ENCODE results near the gene PTPRN2.

PTPRN2 gene

GRCh38 chr7:158569858-158570323 lies 17.7 kb downstream of the PTPRN2 start:
- Histone ChIP-seq H3K27me3 (ENCODE audit: control insufficient read depth, insufficient read depth, low read length) (no peaks in the 10 kb centered on the region), H3K4me1 (ENCODE audit: control insufficient read depth, insufficient read depth, low read length) (peaks cover 14% of the 10 kb centered on the region), H3K9ac (ENCODE audit: low read length) (no peak overlapping the region)

DNA sequence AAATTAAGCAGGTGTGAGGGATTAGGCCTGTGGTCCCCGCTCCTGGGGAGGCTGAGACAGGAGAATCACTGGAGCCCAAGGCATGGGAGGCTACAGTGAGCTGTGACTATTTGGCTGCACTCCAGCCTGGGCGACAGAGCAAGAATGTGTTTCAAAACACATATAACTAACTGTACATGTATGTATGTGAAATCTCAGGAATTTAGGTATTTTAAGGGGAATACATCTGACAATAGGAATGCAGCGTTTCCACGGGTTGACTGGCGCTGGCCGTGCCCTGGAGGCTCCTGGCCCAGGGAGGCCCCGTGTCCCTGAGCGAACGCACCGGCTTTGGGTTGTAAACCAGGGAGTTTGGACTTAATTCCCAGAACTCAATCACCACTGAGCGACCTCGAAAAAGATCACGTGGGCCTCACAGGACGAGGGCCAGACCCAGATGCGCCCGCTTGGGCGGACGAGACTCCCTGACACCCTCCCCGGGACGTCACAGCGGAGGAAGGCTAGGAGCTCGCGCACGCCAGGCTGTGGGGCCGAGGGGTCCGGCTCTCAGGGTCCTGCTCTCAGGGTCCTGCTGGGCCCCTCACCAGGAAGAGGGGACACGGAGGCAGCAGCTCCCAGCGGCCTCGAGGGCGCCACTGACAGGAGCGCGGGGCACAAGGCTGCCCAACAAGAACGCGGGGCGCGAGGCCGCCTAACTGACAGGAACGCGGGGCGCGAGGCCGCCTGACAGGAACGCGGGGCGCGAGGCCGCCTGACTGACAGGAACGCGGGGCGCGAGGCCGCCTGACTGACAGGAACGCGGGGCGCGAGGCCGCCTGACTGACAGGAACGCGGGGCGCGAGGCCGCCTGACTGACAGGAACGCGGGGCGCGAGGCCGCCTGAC lies 18.4 kb downstream of the PTPRN2 start:
- no peaks in the 10 kb centered on the region for H3K9me3 ChIP-seq (ENCODE audit: control insufficient read depth, low read length)
- no peaks in the 10 kb centered on the region for H3K36me3 ChIP-seq (ENCODE audit: control insufficient read depth, insufficient read depth, low read length)
- H3K4me3 ChIP-seq (ENCODE audit: low read length), result no peak overlapping the region
- H3K9ac ChIP-seq (ENCODE audit: low read length), result no peak overlapping the region
- peaks cover 14% of the 10 kb centered on the region for H3K4me1 ChIP-seq (ENCODE audit: control insufficient read depth, insufficient read depth, low read length)
- H3K27me3 ChIP-seq (ENCODE audit: control insufficient read depth, insufficient read depth, low read length), result no peaks in the 10 kb centered on the region

More at GRCh38 chr7:158569858-158570323, 17.7 kb downstream of the PTPRN2 start:
- no peaks in the 10 kb centered on the region for H3K9me3 ChIP-seq (ENCODE audit: control insufficient read depth, low read length)
- H3K36me3 ChIP-seq (ENCODE audit: control insufficient read depth, insufficient read depth, low read length), result no peaks in the 10 kb centered on the region
- H3K4me3 ChIP-seq (ENCODE audit: low read length), result no peak overlapping the region

DNA sequence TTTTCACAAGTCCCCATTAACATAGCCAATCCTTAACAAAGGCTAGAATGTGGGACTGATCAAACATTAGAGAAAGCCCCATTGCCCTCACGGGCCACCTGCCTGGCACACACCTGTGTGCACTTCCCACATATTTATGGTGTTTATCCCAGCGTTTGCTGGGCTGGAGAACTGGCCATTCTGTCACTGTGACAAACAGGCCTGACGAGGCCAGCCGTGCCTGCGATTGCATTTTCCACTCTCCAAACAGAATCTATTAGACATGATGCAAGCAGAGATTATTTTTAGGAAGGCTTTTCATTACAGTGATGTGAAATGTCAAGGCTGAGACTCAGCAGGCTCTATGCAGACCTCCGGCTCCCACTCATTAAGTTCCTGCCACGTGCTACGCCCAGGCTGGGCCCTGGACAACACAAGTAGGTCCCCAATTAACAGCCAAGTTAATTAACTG lies 20.4 kb downstream of the PTPRN2 start:
- peaks cover 14% of the 10 kb centered on the region for H3K4me1 ChIP-seq (ENCODE audit: control insufficient read depth, insufficient read depth, low read length)
- no peaks in the 10 kb centered on the region for H3K9me3 ChIP-seq (ENCODE audit: control insufficient read depth, low read length)
- H3K36me3 ChIP-seq (ENCODE audit: control insufficient read depth, insufficient read depth, low read length), result no peaks in the 10 kb centered on the region
- H3K9ac ChIP-seq (ENCODE audit: low read length), result no peak overlapping the region
- H3K4me3 ChIP-seq (ENCODE audit: low read length), result no peak overlapping the region
- H3K27me3 ChIP-seq (ENCODE audit: control insufficient read depth, insufficient read depth, low read length), result no peaks in the 10 kb centered on the region

DNA sequence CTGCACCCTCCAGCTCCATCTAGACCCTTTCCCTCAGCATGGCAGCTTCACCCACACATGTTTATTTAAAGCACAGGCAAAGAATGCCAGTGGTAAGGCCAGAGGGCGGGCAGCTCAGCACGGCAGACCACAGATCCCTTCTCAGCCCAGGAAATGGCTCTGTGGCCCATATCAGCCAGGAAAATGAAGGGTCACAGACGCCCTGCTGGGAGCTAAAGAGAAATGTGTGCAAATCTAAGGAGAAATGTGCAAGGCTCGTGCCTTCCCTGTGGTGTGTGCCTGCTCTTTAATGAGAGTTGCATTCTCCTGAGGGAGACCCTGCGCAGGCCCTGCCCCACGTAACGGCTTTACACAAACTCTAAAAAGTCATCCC lies 23.0 kb downstream of the PTPRN2 start:
- Histone ChIP-seq H3K9ac (ENCODE audit: low read length) (no peak overlapping the region), H3K4me1 (ENCODE audit: control insufficient read depth, insufficient read depth, low read length) (peaks cover 14% of the 10 kb centered on the region), H3K36me3 (ENCODE audit: control insufficient read depth, insufficient read depth, low read length) (no peaks in the 10 kb centered on the region), H3K27me3 (ENCODE audit: control insufficient read depth, insufficient read depth, low read length) (no peaks in the 10 kb centered on the region), H3K4me3 (ENCODE audit: low read length) (no peak overlapping the region), H3K9me3 (ENCODE audit: control insufficient read depth, low read length) (no peaks in the 10 kb centered on the region)

GRCh38 chr7:158563911-158564662 lies 23.5 kb downstream of the PTPRN2 start:
- Histone ChIP-seq H3K36me3 (ENCODE audit: control insufficient read depth, insufficient read depth, low read length) (no peaks in the 10 kb centered on the region), H3K9me3 (ENCODE audit: control insufficient read depth, low read length) (no peaks in the 10 kb centered on the region), H3K9ac (ENCODE audit: low read length) (no peak overlapping the region), H3K4me3 (ENCODE audit: low read length) (no peak overlapping the region), H3K4me1 (ENCODE audit: control insufficient read depth, insufficient read depth, low read length) (peaks cover 14% of the 10 kb centered on the region), H3K27me3 (ENCODE audit: control insufficient read depth, insufficient read depth, low read length) (no peaks in the 10 kb centered on the region)

DNA sequence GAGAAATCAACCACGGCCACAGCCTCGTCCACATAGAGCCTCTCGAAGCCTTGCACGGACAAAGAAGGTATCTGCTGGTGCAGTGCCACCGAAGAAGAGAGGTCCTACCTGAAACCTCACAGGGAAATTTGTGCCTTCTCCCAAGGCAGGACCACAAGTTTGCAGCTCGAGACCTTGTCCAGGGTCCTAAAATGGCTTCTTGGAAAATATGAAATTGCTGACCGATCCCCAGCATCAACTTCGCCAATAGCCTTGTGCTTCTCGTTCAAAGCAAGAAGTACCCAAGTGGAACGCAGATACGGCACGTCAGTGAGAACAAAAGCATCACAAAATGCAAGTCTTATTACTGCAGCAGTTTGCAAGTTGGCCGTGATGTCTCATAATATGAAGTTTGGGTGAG lies 24.6 kb downstream of the PTPRN2 start:
- H3K27me3 ChIP-seq (ENCODE audit: control insufficient read depth, insufficient read depth, low read length), result no peaks in the 10 kb centered on the region
- H3K9me3 ChIP-seq (ENCODE audit: control insufficient read depth, low read length), result no peaks in the 10 kb centered on the region
- H3K36me3 ChIP-seq (ENCODE audit: control insufficient read depth, insufficient read depth, low read length), result no peaks in the 10 kb centered on the region
- peaks cover 14% of the 10 kb centered on the region for H3K4me1 ChIP-seq (ENCODE audit: control insufficient read depth, insufficient read depth, low read length)
- H3K4me3 ChIP-seq (ENCODE audit: low read length), result no peak overlapping the region
- H3K9ac ChIP-seq (ENCODE audit: low read length), result no peak overlapping the region

DNA sequence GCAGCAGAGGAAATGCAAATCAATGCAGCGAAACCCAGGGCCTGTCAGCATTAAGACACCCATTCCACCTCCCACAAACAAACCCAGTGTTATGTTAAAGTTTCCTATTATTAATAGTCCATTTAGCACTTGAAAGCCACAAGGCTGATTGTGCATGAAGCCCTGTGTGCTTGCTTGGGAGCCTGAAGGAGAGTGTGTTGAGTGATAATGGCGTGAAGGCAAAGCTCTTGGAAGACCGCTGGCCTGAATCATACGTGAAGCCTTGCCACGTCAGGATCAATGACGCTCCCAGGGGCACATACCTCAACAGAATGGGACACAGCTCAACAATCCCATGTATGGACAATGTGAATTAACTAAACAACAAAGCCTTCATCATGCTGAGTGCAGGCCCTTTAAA lies 25.1 kb downstream of the PTPRN2 start:
- H3K9ac ChIP-seq (ENCODE audit: low read length), result no peak overlapping the region
- no peaks in the 10 kb centered on the region for H3K36me3 ChIP-seq (ENCODE audit: control insufficient read depth, insufficient read depth, low read length)
- no peaks in the 10 kb centered on the region for H3K9me3 ChIP-seq (ENCODE audit: control insufficient read depth, low read length)
- peaks cover 12% of the 10 kb centered on the region for H3K4me1 ChIP-seq (ENCODE audit: control insufficient read depth, insufficient read depth, low read length)
- no peak overlapping the region for H3K4me3 ChIP-seq (ENCODE audit: low read length)
- no peaks in the 10 kb centered on the region for H3K27me3 ChIP-seq (ENCODE audit: control insufficient read depth, insufficient read depth, low read length)

DNA sequence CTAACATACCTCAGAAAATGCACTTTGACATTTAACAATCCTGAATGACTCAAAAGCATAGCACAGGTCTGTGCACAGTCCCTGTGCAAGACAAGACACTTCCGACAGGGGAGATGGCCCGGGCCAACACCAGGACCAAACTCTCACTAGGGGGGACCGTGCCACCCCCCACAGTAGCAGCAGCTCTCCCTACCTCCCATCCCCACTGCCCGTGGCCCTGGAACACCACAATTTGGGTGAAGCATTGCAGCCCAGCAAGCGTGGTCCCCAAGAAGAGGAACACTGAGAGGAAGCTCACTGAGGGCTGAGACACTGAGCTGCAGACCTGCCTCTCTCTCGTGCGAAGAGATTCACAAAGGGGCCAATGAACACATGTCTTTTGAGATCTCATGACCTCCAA lies 26.0 kb downstream of the PTPRN2 start:
- Histone ChIP-seq H3K4me1 (ENCODE audit: control insufficient read depth, insufficient read depth, low read length) (peaks cover 8% of the 10 kb centered on the region), H3K36me3 (ENCODE audit: control insufficient read depth, insufficient read depth, low read length) (no peaks in the 10 kb centered on the region), H3K9ac (ENCODE audit: low read length) (no peak overlapping the region), H3K9me3 (ENCODE audit: control insufficient read depth, low read length) (no peaks in the 10 kb centered on the region), H3K27me3 (ENCODE audit: control insufficient read depth, insufficient read depth, low read length) (no peaks in the 10 kb centered on the region), H3K4me3 (ENCODE audit: low read length) (no peak overlapping the region)

DNA sequence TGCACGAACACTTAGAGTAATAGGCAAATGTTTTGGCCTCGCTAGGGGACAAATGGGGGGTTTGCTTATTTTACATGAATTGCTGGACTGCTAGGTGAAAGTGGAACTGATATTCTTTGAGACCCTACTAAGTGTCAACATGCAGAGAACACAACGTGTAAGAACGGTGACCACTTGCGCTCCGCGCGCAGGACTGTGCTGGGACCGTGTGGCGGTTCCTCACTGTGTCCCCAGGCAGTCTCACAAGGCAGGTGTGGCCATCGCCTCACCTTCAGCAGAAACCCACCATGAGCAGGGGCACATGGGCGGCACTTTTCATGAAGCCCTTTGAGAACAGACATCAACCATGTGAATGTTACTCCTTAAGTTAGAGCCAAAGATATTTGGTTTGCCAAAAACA lies 27.2 kb downstream of the PTPRN2 start:
- H3K27me3 ChIP-seq (ENCODE audit: control insufficient read depth, insufficient read depth, low read length), result no peaks in the 10 kb centered on the region
- no peaks in the 10 kb centered on the region for H3K9me3 ChIP-seq (ENCODE audit: control insufficient read depth, low read length)

GRCh38 chr7:158559356-158559755 lies 28.3 kb downstream of the PTPRN2 start:
- Histone ChIP-seq H3K36me3 (ENCODE audit: control insufficient read depth, insufficient read depth, low read length) (no peaks in the 10 kb centered on the region), H3K9me3 (ENCODE audit: control insufficient read depth, low read length) (no peaks in the 10 kb centered on the region)

More for the DNA sequence above, 27.2 kb downstream of the PTPRN2 start:
- H3K4me1 ChIP-seq (ENCODE audit: control insufficient read depth, insufficient read depth, low read length), result peaks cover 2% of the 10 kb centered on the region
- no peak overlapping the region for H3K4me3 ChIP-seq (ENCODE audit: low read length)
- no peak overlapping the region for H3K9ac ChIP-seq (ENCODE audit: low read length)
- H3K36me3 ChIP-seq (ENCODE audit: control insufficient read depth, insufficient read depth, low read length), result no peaks in the 10 kb centered on the region

GRCh38 chr7:158558816-158559215 lies 28.8 kb downstream of the PTPRN2 start:
- H3K4me1 ChIP-seq (ENCODE audit: control insufficient read depth, insufficient read depth, low read length), result no peaks in the 10 kb centered on the region
- no peaks in the 10 kb centered on the region for H3K36me3 ChIP-seq (ENCODE audit: control insufficient read depth, insufficient read depth, low read length)
- H3K9me3 ChIP-seq (ENCODE audit: control insufficient read depth, low read length), result no peaks in the 10 kb centered on the region
- H3K27me3 ChIP-seq (ENCODE audit: control insufficient read depth, insufficient read depth, low read length), result no peaks in the 10 kb centered on the region
- H3K9ac ChIP-seq (ENCODE audit: low read length), result no peak overlapping the region
- no peak overlapping the region for H3K4me3 ChIP-seq (ENCODE audit: low read length)

More at GRCh38 chr7:158559356-158559755, 28.3 kb downstream of the PTPRN2 start:
- Histone ChIP-seq H3K27me3 (ENCODE audit: control insufficient read depth, insufficient read depth, low read length) (no peaks in the 10 kb centered on the region), H3K4me3 (ENCODE audit: low read length) (no peak overlapping the region), H3K9ac (ENCODE audit: low read length) (no peak overlapping the region), H3K4me1 (ENCODE audit: control insufficient read depth, insufficient read depth, low read length) (no peaks in the 10 kb centered on the region)

- Histone ChIP-seq H3K36me3 (ENCODE audit: control insufficient read depth, insufficient read depth, low read length) (no peaks in the 10 kb centered on the region), H3K4me1 (ENCODE audit: control insufficient read depth, insufficient read depth, low read length) (no peaks in the 10 kb centered on the region), H3K27me3 (ENCODE audit: control insufficient read depth, insufficient read depth, low read length) (no peaks in the 10 kb centered on the region), H3K9me3 (ENCODE audit: control insufficient read depth, low read length) (no peaks in the 10 kb centered on the region), H3K9ac (ENCODE audit: low read length) (no peak overlapping the region), H3K4me3 (ENCODE audit: low read length) (no peak overlapping the region)
Observed at GRCh38 chr7:158557441-158557755, 30.2 kb downstream of the PTPRN2 start.

Data from mucosa of stomach (tissue), 1 donor.